Activated naive CD4-positive, alpha-beta T cell treated with anti-CD3 and anti-CD28 coated beads for 36 hours (primary cell): ENCODE data around the gene MTHFD2. TPM values are rescaled to one million over a fixed set of nuclear protein-coding genes. Genes with fewer than 3 reads are reported as not detected.

ENCODE experiments used
- total RNA-seq, 2 experiments: library from RNA; stranded (reverse); gene quantifications; one replicate each; pipeline ENCODE4 v1.2.3, GENCODE V29; 2021

MTHFD2 gene
- total RNA-seq, 2 experiments from 2014 or later: 683 to 692 TPM

Other genes with a start within 250 kb of the MTHFD2 start
- 10 to 100 TPM; 14.4 to 15.2 TPM for gene TET3, start 213.7 kb upstream of the MTHFD2 start, total RNA-seq
- gene BOLA3, start 50.7 kb upstream of the MTHFD2 start, total RNA-seq: 100 to 1,000 TPM; 103 to 112 TPM
- gene MOB1A, start 19.7 kb upstream of the MTHFD2 start, total RNA-seq: 100 to 1,000 TPM; 129 to 131 TPM
- 1 to 10 TPM; 1.1 to 2.3 TPM for gene SLC4A5, start 144.8 kb downstream of the MTHFD2 start, total RNA-seq
- gene DCTN1, start 181.7 kb downstream of the MTHFD2 start, total RNA-seq: 10 to 100 TPM; 54.0 to 61.7 TPM
- 1 to 10 TPM; 2.6 to 3.4 TPM for gene C2orf81, start 223.0 kb downstream of the MTHFD2 start, total RNA-seq
- 10 to 100 TPM; 67.2 to 70.8 TPM for gene WDR54, start 223.1 kb downstream of the MTHFD2 start, total RNA-seq
- 1 to 10 TPM in 1 of 2 experiments, under 1 TPM in 1; 0.95 to 1.6 TPM for gene RTKN, start 243.3 kb downstream of the MTHFD2 start, total RNA-seq